GM06990 (cell line): Measurements from ENCODE around the gene MSTN.

ENCODE experiments used
- DNase-seq: peaks from one replicate; pipeline ENCODE4 v3.0.0-alpha.2; 2011; ENCODE audit not compliant: insufficient read length; ENCODE audit errors: extremely low read depth
- H3K27me3 ChIP-seq: replicated peaks from 2 replicates; pipeline ENCODE4 v1.6.0; 2011; ENCODE audit warnings: low read length; ENCODE audit not compliant: control insufficient read depth, insufficient read depth
- H3K36me3 ChIP-seq: 2 replicates; pipeline ENCODE4 v1.5.1; 2011; ENCODE audit warnings: low read length; ENCODE audit not compliant: control insufficient read depth, insufficient read depth
- H3K4me3 ChIP-seq: replicated peaks from 2 replicates; pipeline ENCODE4 v1.5.1; 2011; ENCODE audit warnings: low read depth, mild to moderate bottlenecking, control low read depth, low read length
- TF ChIP-seq, protein P1 (sequence below): IDR thresholded peaks from 2 replicates; pipeline ENCODE4 v1.5.1; 2011; ENCODE audit warnings: low read length, control low read depth, mild to moderate bottlenecking, inconsistent platforms; ENCODE audit not compliant: insufficient read depth, poor library complexity, severe bottlenecking

The MSTN gene

DNA sequence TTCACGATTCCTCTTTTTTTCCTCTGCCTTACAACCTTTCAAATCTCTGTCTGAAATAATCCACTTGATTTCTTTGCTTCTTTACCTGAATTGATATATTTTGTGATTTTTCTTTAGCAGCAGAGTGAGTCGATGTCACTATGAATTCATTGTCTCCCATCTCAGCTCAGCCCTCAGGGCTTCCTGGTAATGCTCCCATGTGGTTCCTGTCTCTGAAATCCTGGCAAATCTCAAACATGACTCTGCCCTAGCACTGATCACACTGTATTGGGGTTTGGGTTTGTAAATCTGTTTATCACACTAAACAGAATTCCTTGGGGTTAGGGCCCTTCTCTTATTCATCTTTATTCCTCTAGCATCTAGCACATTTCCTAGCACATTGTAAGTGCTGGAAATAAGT lies 43.0 kb upstream of the MSTN start:
- H3K27me3 ChIP-seq = no peaks in the 10 kb centered on the region
- TF ChIP-seq, protein P1, sequence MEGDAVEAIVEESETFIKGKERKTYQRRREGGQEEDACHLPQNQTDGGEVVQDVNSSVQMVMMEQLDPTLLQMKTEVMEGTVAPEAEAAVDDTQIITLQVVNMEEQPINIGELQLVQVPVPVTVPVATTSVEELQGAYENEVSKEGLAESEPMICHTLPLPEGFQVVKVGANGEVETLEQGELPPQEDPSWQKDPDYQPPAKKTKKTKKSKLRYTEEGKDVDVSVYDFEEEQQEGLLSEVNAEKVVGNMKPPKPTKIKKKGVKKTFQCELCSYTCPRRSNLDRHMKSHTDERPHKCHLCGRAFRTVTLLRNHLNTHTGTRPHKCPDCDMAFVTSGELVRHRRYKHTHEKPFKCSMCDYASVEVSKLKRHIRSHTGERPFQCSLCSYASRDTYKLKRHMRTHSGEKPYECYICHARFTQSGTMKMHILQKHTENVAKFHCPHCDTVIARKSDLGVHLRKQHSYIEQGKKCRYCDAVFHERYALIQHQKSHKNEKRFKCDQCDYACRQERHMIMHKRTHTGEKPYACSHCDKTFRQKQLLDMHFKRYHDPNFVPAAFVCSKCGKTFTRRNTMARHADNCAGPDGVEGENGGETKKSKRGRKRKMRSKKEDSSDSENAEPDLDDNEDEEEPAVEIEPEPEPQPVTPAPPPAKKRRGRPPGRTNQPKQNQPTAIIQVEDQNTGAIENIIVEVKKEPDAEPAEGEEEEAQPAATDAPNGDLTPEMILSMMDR = no peak
- H3K4me3 ChIP-seq = no peak overlapping the region
- no peak for DNase-seq
- no peaks in the 10 kb centered on the region for H3K36me3 ChIP-seq

GRCh38 chr2:190103144-190103543 lies 40.6 kb upstream of the MSTN start:
- Histone ChIP-seq H3K4me3 (no peak overlapping the region), H3K27me3 (no peaks in the 10 kb centered on the region), H3K36me3 (no peaks in the 10 kb centered on the region)
- DNase-seq = no peak
- TF ChIP-seq, protein P1 = no peak

DNA sequence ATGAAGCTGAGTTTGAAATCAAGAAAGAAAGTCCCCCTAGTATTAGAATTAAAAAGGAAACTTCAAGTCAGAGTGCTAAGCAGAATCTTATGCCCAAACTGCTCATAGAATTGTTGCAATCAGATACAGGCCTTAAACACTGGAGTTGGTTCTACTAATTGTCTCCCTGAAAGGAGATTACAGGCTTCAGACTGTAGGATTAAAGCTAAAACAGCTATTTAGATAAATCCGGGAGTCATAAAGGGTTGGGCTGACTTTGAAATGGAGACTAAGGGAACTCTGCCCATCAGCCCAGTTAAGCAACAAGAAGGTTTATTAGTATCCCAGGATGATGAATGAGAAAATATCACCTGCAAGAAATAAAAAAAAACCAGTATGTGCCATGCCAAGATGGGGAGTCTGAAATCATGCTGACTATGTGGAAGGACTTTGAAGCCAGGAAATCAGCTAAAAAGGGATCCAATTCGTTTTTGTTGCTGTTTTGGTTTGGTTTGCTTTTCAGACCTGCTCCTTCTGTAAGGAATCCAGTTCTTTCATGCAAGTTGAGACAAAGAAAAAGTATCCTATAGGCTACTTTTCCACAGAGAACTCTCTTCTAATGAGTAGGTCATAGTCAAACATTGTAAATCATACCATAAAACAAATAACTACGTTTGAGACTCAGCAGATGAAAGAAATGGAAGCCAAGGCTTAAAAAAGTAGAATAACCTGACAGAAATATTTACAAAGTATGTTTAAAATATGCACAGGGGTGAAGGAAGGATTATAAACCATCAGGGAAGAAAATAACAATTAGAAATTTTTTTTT lies 37.6 kb upstream of the MSTN start:
- H3K4me3 ChIP-seq = no peak overlapping the region
- TF ChIP-seq, protein P1 = no peak
- H3K27me3 ChIP-seq = no peaks in the 10 kb centered on the region
- DNase-seq = no peak
- H3K36me3 ChIP-seq = no peaks in the 10 kb centered on the region

DNA sequence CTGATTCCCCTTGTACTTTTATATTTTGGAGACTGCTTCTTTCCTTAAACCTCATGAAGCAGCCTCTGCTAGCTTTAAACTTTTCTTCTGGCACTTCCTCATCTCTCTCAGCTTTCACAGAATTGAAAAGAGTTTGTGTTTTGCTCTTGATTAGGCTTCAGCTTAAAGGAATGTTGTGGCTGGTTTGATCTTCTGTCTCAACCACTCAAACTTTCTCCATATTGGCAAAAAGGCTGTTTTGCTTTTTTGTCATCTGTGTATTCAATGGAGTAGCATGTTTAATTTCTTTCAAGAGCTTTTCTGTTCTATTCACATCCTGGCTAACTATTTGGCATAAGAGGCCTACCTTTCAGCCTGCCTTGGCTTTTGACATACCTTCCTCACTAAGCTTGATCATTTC lies 36.3 kb upstream of the MSTN start:
- H3K27me3 ChIP-seq = no peaks in the 10 kb centered on the region
- no peak overlapping the region for H3K4me3 ChIP-seq
- TF ChIP-seq, protein P1 = no peak
- no peaks in the 10 kb centered on the region for H3K36me3 ChIP-seq
- no peak for DNase-seq

DNA sequence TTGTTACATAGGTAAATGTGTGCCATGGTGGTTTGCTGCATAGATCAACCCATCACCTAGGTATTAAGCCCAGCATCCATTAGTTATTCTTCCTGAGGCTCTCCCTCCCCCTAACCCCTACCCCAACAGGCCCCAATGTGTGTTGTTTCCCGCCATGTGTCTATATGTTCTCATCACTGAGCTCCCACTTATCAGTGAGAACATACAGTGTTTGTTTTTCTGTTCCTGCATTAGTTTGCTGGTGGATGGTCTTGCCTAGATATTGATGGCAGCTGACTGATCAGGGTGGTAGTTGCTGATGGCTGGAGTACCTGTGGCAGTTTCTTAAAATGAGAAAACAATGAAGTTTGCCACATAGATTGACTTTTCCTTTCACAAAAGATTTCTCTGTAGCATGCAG lies 34.6 kb upstream of the MSTN start:
- no peak overlapping the region for H3K4me3 ChIP-seq
- no peak for DNase-seq
- no peaks in the 10 kb centered on the region for H3K36me3 ChIP-seq
- no peaks in the 10 kb centered on the region for H3K27me3 ChIP-seq
- TF ChIP-seq, protein P1 = no peak
